RPMI7951 (cell line): Measurements from ENCODE around the gene ZIC2. TPM values are rescaled to one million over a fixed set of nuclear protein-coding genes. Genes with fewer than 3 reads are reported as not detected.
"Not testable (repeated sequence)": the region's sequence is repeated elsewhere in the genome, so short reads cannot be mapped to it uniquely, and the experiment has no call there.

ENCODE experiments used
- DNase-seq: peaks from one replicate; pipeline ENCODE4 v3.0.0-alpha.2; 2012; ENCODE audit warnings: low read depth
- total RNA-seq: library from RNA; depleted of rRNA; stranded (reverse); fragments of >200 nt; shearing (Covaris generic); gene quantifications from 2 replicates; pipeline ENCODE4 v1.2.3, GENCODE V29; 2014; rRNA removed

ZIC2 gene
- total RNA-seq: 0.12 TPM in 1 of 2 replicates, not detected in the other

DNA sequence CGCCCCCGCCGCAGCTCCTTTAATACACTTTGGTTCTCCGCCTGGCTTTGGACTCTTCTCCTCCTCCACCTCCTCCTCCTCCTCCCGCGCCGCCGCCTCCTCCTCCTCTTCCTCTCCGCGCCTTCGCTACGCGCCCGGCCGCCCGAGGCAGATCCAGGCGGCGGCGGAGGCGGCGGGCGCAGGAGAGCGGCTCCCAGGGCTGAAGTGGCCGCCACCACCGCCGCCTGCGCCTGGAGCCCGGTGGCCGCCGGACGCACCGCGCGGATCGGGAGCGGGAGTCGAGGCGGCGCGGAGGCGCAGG lies at the start of gene ZIC2:
Gene ZIC2, plus strand, starts transcription at position 50 of the 301 bp plus-strand sequence. CDS start 281 bp downstream, outside the sequence.
- DNase-seq: no peak

- DNase-seq: no peak
These were observed 48.7 kb upstream of the ZIC2 start for GRCh38 chr13:99932912-99933311.

DNA sequence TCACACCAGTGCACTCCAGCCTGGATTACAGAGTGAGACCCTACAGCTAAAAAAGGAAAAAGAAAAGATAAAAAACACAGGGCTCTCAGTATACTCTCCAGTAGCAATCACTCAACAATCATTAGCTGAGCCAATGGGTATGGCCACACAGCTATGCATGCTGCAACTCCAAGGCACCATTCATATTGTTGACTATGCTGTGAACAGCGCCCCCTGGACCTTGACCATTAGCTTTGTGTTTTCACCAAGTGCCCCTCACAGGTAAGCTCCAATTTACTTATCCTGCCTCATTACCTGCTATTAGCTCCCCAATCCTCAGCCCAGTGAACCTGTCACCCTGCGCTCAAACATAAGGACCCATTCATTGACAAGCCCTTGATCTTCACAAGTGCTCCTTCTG lies 45.8 kb upstream of the ZIC2 start:
- no peak for DNase-seq

GRCh38 chr13:99938635-99939034 lies 42.9 kb upstream of the ZIC2 start:
- no peak for DNase-seq

GRCh38 chr13:99941086-99941485 lies 40.5 kb upstream of the ZIC2 start:
- DNase-seq: no peak

DNA sequence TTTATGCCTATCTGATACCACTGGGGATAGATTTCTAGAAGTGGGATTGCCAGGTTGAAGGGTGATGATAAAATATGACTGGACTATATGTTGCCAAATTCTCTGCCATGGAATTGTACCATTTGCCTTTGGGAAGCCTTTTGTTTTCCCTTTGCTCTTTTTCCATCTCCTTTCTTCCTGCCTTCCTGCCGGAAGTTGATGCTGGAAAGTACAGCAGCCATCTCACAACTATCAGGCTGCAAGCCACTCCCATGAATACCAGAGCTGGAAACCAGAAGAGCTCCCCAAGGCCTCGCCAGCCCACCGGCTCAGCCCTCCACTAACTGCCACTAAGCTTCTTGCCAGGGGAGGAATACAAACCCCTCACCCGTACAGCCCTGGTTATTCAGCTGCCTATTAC lies 39.7 kb upstream of the ZIC2 start:
- no peak for DNase-seq

- DNase-seq: no peak
These were observed 37.5 kb upstream of the ZIC2 start for GRCh38 chr13:99944102-99944501.

GRCh38 chr13:99944606-99945005 lies 37.0 kb upstream of the ZIC2 start:
- DNase-seq: no peak

DNA sequence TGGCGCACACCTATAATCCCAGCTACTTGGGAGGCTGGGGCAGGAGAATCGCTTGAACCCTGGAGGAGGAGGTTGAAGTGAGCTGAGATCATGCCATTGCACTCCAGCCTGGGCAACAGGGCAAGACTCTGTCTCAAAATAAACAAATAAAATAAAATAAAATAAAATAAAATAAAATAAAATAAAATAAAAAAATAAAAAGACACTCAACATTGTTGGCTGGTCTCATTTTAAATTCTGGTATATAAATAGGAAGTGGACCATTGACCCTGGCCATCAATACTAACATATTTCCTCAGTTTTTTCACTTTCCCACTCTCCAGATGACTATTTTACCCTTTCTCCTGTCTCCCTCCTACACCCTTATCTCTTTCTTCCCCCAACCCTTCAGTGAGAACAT lies 36.1 kb upstream of the ZIC2 start:
- DNase-seq: not testable (repeated sequence)

DNA sequence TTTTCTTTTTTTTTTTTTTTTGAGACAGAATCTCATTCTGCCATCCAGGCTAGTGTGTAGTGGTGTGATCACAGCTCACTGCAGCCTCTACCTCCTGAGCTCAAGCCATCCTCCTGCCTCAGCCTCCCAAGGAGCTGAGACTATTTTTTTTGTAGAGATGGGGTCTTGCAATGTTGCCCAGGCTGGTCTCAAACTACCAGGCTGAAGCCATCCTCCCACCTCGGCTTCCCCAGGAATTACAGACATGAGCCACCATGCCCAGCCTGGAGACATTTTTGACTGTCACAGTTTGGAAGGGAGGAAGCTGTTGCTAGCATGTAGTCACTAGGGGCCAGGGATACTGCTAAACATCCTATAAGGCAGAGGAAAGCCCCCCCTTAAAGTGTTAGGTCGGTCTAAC lies 33.9 kb upstream of the ZIC2 start:
- DNase-seq: no peak

GRCh38 chr13:99948411-99948810 lies 33.2 kb upstream of the ZIC2 start:
- DNase-seq: no peak

- DNase-seq: no peak
These were observed 32.5 kb upstream of the ZIC2 start for GRCh38 chr13:99948907-99949678.

GRCh38 chr13:99949679-99950413 lies 31.7 kb upstream of the ZIC2 start:
- DNase-seq: no peak

- not testable (repeated sequence) for DNase-seq
These were observed 29.9 kb upstream of the ZIC2 start for GRCh38 chr13:99951666-99952065.

DNA sequence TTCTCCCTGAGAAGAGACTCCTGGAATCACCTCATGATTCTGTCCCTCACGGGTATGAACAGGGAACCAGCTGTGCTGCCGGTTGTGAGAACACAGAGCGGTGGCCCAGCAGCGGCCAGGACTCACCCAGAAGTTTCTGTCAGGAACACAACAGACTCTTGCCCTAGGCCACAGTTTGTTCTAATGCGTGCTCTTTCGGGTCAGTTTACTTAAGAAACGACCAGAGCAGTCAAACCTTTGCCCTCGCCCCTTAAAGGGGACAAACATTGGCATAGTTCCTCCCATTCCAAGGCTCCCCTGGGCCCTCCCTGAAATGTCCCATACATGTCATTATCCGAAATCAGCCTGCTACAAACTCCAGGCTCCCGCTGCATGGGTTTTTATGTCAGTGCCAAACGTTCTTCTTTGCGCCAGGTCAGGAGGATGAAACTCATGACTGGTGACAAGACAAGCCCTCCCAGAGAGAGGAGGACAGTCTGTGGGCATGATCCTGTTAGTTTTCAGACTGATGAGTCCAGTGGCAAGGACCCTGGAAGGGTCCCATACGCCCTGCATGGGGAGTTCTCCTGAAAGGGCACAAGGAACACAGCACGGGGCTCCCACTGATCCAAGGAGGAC lies 28.3 kb upstream of the ZIC2 start:
- no peak for DNase-seq

GRCh38 chr13:99955107-99955746 lies 26.4 kb upstream of the ZIC2 start:
- DNase-seq: no peak

DNA sequence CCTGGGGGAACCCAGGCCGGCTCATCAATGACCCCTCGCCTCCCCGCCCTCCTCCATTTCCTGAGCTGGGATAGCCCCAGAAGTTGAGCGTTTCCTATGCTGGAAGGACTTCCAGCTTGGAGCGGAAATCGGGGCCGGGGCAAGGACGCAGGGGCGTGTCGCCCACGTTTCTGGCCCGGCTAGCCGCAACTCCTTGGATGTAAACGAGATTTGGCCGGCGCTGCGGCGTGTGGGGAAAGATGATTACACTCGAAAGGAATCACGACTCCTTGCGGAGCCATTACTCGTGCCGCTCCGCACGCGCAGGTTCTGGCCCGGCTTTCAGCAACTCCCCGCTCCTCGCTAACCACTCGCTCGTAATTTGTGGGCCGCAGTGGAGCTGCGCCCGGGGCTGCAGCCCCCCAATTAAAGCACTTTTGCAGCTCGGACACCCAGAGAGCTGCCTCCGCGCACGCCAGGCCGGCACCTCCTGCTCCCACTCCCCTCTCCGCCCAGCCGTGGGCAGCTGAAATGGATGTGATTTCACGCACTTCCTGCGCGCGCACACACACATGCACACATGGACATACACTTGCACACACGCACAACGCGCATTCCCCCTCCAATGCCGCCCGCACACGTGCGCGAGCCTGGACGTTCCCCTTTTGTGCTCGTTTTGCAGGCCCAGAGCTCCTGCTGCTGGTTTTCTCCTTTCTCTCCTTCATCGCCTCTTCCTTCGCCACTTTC lies 25.7 kb upstream of the ZIC2 start:
- DNase-seq: no peak

DNA sequence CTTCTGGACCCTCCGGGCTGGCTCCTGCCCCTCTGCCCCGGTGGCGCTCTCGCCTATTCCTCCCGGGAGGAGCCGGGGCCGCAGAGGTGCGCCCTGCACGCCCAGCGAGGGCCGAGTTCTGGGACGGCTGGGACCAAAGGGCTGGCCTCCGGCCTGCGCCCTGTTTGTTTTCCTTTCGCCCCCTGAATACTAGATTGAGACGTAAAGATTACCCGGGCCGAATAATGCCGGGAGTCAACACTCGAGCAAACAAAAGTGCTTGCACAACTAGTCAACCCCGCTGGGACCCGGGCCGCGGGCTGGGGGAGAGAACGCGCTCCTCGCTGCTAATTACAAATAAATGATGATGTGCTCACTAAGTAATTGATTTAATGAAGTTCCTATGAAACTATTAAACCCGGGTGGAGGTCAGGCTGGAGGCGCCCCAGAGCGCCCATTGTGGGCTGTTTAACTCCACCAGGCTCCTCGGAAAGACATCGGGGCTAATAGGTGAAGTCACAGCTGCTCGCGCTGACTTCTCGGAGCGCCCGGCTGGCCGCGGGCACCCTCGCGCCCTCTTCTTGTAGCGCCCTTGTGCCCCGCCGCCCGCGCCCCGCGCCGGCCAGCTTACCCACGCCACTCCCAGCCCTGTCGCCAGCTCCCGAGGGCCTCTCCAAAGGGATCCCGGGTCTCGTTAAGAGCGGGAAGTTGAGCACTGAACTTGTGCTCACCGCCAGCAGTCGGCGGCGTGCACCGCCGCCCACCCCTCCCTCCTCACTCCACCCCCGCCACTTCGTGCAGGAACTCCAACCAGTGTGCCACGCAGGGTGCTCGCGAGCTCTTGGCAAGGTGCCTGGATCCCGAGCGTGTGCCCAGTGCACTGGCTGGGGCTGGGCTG lies 24.9 kb upstream of the ZIC2 start:
- no peak for DNase-seq

GRCh38 chr13:99958406-99959126 lies 23.0 kb upstream of the ZIC2 start:
- no peak for DNase-seq

GRCh38 chr13:99959127-99959539 lies 22.5 kb upstream of the ZIC2 start:
- DNase-seq: no peak
